CD4-positive, alpha-beta T cell treated with Interleukin-15 for 1 hour (primary cell): Measurements from ENCODE around the gene PHF23.
A peak's percentile ranks its signal among the peaks of the same experiment; 100 is the strongest.
"Not testable (repeated sequence)": the region's sequence is repeated elsewhere in the genome, so short reads cannot be mapped to it uniquely, and the experiment has no call there.

Experiments used
- DNase-seq: peaks from one replicate; pipeline ENCODE4 v3.0.0-alpha.2; 2020

Gene PHF23

GRCh38 chr17:7258731-7259554, 19.7 kb upstream of the PHF23 start:
- peak; percentile 15 for DNase-seq

GRCh38 chr17:7256766-7257456, 17.7 kb upstream of the PHF23 start:
- DNase-seq = no peak

- DNase-seq = no peak
Observed at GRCh38 chr17:7254511-7254910, 15.3 kb upstream of the PHF23 start.

GRCh38 chr17:7253082-7253481, 13.8 kb upstream of the PHF23 start:
- no peak for DNase-seq

GRCh38 chr17:7252176-7253043, 13.2 kb upstream of the PHF23 start, which contains the start of gene ELP5:
TSS of gene ELP5 (plus strand) at chr17:7252215. CDS start at chr17:7252551, 336 bp downstream.
- peak; percentile 91 for DNase-seq

GRCh38 chr17:7251661-7252175, 12.5 kb upstream of the PHF23 start, which contains the start of gene CTDNEP1:
TSS of gene CTDNEP1 (minus strand) at chr17:7251734. CDS start at chr17:7251296, 438 bp downstream.
- peak; percentile 99 for DNase-seq

- peak; percentile 67 for DNase-seq
Observed at GRCh38 chr17:7250695-7251627, 11.7 kb upstream of the PHF23 start.

GRCh38 chr17:7249830-7250229, 10.6 kb upstream of the PHF23 start:
- no peak for DNase-seq

GRCh38 chr17:7249214-7249613, 10.0 kb upstream of the PHF23 start:
- DNase-seq = no peak

GRCh38 chr17:7248796-7249195, 9.5 kb upstream of the PHF23 start:
- DNase-seq = no peak

- no peak for DNase-seq
Observed at GRCh38 chr17:7246779-7247178, 7.5 kb upstream of the PHF23 start.

GRCh38 chr17:7243838-7244237, 4.6 kb upstream of the PHF23 start:
- DNase-seq = not testable (repeated sequence)

- DNase-seq = no peak
Observed at GRCh38 chr17:7243453-7243729, 4.1 kb upstream of the PHF23 start.

GRCh38 chr17:7242717-7243452, 3.6 kb upstream of the PHF23 start:
- DNase-seq = peak; percentile 93

- peak; percentile 90 for DNase-seq
Observed at GRCh38 chr17:7241783-7242716, 2.8 kb upstream of the PHF23 start, which contains the start of gene GABARAP. TSS of gene GABARAP (minus strand) at chr17:7242449. CDS start at chr17:7242330, 119 bp downstream.

GRCh38 chr17:7241090-7241733, 2.0 kb upstream of the PHF23 start:
- no peak for DNase-seq

GRCh38 chr17:7240375-7240774, 1.1 kb upstream of the PHF23 start:
- no peak for DNase-seq

GRCh38 chr17:7238420-7239090, 702 bp downstream of the PHF23 start:
- DNase-seq = peak; percentile 64
